ENCODE results near the gene CCDC85B.
"Not testable (repeated sequence)": the region's sequence is repeated elsewhere in the genome, so short reads cannot be mapped to it uniquely, and the experiment has no call there.

Gene CCDC85B

DNA sequence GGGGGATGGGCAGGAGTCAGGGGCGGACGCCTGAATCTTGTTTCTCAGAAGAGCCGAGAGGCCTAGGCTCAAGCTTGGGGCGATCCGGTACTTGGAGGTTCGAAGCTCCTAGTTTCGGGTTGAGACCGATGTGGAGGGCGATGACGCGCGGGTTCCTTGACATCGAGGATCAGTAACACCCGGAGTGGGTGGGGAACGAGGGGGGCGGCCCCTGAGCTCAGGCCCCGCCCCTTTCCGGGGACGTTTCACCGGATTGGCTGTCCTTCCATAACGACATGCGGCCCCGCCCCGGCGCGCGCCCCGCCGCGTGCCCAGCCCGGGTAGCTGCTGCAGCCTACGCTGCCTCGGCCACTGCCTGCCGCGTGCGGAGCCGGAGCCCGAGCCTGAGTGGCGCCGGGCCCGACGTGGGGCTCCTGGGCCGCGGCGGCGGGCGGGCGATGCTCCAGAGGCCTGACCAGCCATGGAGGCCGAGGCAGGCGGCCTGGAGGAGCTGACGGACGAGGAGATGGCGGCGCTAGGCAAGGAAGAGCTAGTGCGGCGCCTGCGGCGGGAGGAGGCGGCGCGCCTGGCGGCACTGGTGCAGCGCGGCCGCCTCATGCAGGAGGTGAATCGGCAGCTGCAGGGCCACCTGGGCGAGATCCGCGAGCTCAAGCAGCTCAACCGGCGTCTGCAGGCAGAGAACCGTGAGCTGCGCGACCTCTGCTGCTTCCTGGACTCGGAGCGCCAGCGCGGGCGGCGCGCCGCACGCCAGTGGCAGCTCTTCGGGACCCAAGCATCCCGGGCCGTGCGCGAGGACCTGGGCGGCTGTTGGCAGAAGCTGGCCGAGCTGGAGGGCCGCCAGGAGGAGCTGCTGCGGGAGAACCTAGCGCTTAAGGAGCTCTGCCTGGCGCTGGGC lies at the start of gene CCDC85B:
Gene CCDC85B, plus strand, starts transcription at position 350 of the 895 bp plus-strand sequence. Its CDS starts 111 bp downstream, at position 461.
- peak; percentile 99 for DNase-seq
- ATAC-seq, result peak; percentile 55

DNA sequence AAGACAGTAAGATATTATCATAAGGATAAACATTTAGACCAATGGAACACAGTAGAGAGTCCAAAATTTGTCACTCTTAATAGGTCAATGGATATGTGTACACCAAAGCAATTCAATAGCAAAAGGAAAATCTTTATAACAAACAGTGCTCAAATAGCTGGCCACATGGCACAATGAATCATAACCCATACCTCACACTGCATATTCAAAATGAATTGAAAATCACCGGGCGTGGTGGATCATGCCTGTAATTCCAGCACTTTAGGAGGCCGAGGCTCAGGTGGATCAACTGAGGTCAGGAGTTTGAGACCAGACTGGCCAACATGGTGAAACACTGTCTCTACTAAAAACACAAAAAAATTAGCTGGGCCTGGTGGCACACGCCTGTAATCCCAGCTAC lies 48.3 kb upstream of the CCDC85B start:
- DNase-seq (no peak), ATAC-seq (no peak)

DNA sequence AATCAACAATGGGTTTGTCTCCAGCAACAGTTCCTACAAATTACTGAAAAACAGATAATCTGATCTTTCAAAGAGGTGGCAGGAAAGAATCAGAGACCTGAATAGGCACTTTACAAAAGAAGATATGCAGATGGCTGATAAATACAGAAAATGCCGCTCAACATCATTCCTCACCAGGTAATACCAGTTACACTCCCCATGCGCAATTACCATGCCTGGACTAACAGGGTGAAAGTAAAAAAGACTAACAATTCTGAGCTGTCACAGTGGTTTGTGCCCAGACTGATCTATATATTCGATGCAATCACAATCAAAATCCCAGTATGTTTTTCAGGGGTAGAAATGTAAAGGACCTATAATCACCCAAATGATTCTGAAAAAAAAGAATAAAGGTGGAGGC lies 46.7 kb upstream of the CCDC85B start:
- DNase-seq, result no peak
- ATAC-seq, result no peak

- DNase-seq, result no peak
- ATAC-seq, result no peak
Measured at GRCh38 chr11:65844231-65844872, 46.1 kb upstream of the CCDC85B start.

- ATAC-seq (no peak), DNase-seq (no peak)
Measured at GRCh38 chr11:65847746-65848145, 42.7 kb upstream of the CCDC85B start.

DNA sequence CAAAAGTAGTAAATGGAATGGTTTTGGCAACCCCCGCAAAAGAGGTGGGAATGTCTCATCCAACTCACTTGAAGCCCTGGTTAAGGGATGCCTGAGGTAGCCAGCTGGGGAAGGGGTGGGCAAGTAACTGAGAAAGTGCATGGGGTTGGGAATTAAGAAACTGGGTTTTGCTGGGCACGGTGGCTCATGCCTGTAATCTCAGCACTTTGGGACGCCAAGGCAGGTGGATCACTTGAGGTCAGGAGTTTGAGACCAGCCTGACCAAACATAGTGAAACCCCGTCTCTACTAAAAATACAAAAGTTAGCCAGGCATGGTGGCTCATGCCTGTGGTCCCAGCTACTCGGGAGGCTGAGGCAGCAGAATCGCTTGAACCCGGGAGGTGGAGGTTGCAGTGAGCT lies 41.8 kb upstream of the CCDC85B start:
- ATAC-seq, DNase-seq: not testable (repeated sequence)

DNA sequence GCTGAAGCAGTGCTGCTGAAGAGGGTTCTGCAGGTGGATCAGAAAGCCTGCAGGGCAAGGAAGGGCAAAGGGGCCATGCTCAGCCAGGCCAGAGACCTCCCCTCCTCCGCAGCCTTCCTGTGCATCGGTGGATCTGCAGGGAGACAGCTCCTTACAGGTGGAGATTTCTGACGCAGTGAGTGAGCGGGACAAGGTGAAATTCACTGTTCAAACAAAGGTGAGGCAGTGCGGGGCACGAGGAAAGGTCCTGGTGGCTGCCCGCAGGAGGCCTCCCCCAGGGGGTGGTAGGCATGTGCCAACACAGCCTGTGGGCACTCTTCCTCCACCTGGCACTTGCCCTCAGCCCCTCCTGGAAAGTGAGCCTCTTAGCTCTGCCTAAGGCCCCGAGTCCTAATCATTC lies 41.1 kb upstream of the CCDC85B start:
- DNase-seq (peak; percentile 4), ATAC-seq (no peak)

DNA sequence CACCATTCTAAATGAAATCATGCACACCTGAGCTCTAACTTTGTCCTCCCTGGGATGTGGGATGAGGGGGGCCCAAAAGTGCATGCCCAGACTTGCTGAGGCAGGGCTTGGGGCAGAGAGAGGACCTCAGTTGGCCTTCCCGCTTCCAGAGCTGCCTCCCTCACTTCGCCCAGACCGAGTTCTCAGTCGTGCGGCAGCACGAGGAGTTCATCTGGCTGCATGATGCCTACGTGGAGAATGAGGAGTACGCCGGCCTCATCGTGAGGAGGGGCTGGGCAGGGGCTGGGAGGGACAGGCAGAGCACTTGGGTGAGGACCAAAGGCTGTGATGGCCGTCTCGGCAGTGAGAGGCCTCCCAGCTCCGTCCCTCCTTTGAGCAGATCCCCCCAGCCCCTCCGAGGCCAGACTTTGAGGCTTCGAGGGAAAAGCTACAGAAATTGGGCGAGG lies 40.7 kb upstream of the CCDC85B start:
- ATAC-seq (no peak), DNase-seq (no peak)

GRCh38 chr11:65850217-65851082 lies 40.0 kb upstream of the CCDC85B start:
- ATAC-seq, result no peak
- peak; percentile 5 for DNase-seq

DNA sequence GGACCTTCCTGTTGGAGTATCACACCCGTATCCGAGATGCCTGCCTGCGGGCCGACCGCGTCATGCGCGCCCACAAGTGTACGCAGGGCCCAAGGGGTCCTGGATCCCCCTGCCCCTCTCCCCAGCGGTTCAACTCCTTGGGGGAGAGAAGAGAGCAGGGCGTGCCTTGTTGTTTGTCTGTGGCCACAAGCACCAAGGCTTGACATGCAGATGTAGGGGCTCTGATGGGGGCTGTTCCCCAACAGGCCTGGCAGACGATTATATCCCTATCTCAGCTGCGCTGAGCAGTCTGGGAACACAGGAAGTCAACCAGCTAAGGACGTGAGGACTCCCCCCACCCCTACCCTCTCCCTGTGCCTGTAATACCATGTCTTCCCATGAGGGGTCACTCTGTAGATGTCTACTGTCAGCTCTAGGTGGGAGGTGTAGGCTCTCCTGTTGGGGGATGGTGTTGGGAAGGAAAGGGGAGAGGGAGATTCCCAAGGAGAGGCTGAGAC lies 39.3 kb upstream of the CCDC85B start:
- DNase-seq (peak; percentile 54), ATAC-seq (peak; percentile 24)

- no peak for ATAC-seq
- DNase-seq, result peak; percentile 10
Measured at GRCh38 chr11:65851811-65852507, 38.5 kb upstream of the CCDC85B start.

- ATAC-seq (no peak), DNase-seq (peak; percentile 14)
Measured at GRCh38 chr11:65852508-65853245, 37.8 kb upstream of the CCDC85B start.

DNA sequence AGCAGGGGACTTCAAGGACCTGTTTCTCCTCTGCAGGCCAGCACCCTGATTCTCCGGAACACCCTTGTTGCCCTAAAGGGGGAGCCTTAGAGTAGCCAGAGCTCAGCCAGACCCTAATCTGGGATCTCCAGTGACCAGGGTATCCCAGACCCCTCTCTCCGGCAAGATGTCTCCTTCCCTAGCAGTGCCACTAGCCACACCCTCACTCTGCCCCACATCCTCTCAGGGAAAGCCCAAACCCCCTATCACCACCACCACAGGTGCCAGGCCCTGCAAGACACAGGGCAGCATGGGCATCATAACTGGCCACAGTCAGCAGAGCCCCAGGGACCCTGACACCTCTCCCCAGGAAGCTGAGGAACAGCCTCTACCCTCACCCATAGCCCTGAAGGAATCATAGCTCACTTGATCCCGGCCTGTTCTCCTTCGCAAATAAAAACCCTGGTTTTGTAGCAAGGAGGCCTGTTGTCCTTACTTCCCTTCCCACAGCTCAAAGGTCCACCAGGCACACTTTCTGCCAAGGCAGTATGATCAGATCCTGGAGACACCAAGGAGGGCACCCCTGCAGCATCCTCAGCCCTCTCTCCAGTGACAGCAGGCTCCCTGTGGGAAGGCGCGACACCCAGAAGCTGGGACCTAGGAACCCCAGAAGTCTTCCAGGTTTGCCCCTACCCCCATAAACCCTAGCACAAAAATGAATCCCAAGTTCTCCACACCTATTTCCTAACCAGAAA lies 37.1 kb upstream of the CCDC85B start:
- DNase-seq, result peak; percentile 14
- no peak for ATAC-seq

- ATAC-seq (no peak), DNase-seq (peak; percentile 4)
Measured at GRCh38 chr11:65854161-65854592, 36.3 kb upstream of the CCDC85B start.

DNA sequence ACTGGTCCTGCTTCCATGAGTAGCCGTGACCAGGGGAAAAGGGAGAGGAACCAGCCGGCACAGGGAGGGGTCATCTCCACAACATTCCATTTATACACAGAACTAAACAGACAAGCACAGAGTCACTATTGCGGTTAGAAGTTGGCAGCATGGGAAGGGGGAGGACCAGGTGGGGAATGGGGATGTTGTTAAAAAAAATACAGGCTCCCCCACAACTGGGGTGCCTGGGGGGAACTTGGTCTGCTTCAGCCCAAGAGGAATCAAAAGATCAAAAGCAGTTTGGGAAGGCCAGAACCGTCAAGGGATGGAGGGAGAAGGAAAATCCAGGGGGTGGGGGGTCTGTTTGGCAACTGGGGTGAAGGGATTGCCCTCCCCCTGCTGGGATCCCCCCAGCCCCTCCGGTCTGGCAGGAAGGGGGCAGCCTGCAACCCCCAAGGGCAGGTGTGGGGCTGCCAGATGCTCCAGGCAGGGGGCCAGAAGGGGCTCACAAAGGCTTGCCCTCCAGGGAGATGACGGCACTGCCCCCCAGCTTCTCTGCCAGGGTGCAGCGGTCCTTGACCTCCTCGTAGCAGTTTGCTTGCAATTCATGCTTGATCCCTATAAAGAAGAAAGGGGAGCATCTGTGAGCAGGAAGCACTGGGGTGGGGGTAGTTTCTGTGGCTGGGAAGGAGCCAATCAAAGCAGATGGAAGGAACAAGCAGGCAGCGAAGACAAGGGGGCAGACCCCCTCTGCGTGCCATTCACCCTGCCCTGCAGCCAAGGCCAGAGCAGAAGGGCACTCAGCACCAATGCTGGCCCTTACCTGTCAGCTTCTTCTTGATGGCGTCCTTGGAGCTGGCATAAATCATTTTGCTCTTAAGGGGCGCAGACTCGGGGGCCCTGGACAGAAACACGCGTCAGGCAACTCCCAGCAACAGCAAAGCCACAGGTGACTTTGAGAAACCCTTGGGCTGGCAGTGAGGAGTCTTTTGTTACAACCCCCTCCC lies 35.3 kb upstream of the CCDC85B start:
- DNase-seq, result no peak
- ATAC-seq, result no peak

DNA sequence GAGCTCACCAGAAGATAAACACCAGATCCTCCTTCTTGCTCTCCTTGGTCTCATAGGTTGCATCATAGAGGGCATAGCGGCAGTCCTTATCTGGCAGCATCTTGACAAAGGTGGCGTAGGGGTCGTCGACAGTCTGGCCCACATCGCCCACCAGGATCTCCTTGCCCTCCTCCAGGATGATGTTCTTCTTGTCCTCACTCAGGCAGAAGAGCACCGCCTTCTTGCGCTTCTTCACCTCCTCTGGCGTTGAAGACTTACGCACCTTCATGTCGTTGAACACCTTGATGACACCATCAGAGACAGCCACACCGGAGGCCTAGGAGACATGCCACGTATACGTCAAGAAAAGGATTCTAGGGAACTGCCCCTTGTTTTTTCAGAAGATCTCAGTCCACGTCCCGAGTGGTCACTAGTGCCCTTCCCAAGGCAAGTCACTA lies 34.5 kb upstream of the CCDC85B start:
- ATAC-seq, result no peak
- peak; percentile 5 for DNase-seq

DNA sequence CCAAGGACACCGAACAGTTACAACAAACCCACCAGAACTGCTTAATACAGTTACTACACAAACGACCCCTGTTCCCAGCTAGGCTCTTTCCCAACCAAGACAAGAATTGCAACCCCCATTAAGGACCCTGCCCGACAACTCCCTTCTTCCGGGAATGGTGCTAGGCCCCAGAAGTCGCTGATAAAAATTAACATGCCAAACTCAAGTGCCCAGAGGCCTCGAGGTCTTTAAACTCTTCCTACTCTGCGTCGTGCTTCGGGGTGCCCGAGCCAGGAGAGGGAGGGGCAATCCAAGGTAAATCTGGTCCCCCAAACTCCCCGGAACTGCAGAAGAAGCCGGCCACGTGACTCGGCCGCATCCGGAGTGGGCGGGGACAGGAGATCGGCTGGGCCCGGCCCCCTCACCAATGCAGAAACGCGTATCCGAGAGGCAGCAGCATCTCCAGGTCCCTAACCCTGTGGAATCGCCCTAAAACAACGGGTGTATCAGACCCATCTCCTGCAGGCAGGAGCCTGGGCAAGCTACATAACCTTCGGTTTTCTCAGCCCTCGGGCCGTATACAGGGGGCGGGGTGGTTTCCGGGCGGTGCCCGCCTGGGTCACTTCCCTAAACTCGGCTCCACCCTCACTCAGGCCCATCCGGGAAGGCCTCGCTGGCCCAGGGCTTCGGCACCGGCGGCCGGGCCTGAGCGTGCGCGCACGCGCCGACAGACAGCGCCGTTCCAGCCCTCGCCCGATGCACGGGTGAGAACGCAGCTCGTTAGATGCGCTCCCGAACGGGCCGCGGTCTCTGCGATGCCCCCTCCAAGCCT lies 33.6 kb upstream of the CCDC85B start:
- ATAC-seq, result peak; percentile 3
- peak; percentile 86 for DNase-seq

- DNase-seq (no peak), ATAC-seq (no peak)
Measured at GRCh38 chr11:65857500-65857852, 33.0 kb upstream of the CCDC85B start.

All from stimulated activated naive CD8-positive, alpha-beta T cell treated with anti-CD3 and anti-CD28 coated beads, Interleukin-15, Interleukin-2, amounts not matched to agents 100 U/mL and 50 U/mL, for 24 hours (primary cell).